A549 treated with AZD9567 at 1 μM for 4 hours (cell line): ENCODE data around the gene UGT8. TPM values are rescaled to one million over a fixed set of nuclear protein-coding genes. Genes with fewer than 3 reads are reported as not detected.

Source experiments
- total RNA-seq: library from RNA; stranded (reverse); fragments of 200-300 nt; extraction: Qiagen RNA extraction; gene quantifications from 5 replicates; pipeline ENCODE4 v1.2.3, GENCODE V29; 2022; ENCODE audit not compliant: insufficient read depth

Gene UGT8, protein sequence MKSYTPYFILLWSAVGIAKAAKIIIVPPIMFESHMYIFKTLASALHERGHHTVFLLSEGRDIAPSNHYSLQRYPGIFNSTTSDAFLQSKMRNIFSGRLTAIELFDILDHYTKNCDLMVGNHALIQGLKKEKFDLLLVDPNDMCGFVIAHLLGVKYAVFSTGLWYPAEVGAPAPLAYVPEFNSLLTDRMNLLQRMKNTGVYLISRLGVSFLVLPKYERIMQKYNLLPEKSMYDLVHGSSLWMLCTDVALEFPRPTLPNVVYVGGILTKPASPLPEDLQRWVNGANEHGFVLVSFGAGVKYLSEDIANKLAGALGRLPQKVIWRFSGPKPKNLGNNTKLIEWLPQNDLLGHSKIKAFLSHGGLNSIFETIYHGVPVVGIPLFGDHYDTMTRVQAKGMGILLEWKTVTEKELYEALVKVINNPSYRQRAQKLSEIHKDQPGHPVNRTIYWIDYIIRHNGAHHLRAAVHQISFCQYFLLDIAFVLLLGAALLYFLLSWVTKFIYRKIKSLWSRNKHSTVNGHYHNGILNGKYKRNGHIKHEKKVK
- 0.09 to 1.1 TPM (median 0.12 TPM) in 5 replicates for total RNA-seq

DNA sequence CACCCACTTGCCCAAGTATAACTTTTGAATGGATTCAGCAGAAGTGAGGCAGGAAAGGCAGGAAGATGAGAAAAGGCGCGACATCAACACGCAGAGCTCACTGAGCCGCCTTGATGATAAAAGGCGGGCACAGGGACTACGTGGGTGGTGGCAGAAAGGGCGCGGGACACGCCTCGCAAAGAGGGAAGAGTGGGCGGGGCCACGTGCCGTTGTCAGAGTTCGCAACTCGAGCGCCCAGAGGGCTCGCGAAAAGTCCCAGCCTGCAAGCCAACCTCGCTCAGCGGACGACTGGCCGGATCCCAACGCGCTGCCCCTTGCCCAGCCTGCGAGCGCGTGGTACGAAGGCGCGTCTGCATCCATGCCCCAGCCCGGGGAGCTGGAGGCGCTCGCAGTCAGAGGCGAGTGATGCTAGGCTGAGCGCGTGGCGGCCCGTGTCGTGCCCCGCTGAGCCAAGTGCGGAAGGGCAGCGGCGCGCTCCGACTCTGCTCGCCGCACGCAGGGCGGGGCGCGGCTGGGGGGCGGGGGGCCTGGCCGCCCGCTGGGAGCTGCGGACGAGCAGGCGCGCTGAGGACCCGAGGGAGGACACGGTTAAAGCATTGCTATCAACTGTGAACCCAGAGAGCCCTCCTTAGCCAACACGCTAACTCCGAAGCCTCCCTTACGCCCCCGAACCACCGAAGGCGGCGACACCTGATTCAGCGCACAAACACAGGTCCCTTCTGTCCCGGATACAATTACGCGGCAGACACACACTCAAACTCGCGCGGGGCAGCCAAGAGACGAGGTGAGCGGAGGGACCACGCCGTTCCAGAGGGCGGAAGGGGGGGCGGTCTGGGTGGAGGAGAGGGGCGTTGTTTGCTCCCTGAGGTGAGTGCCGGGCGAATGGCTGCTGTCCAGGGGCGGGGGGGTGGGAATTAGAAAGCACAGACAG is at the start of gene UGT8:
TSS of gene UGT8 (plus strand) at position 617 of the 931 bp plus-strand sequence. CDS start 24,074 bp downstream, outside the sequence.

